ENCODE results near the gene NDUFA11.

DNA sequence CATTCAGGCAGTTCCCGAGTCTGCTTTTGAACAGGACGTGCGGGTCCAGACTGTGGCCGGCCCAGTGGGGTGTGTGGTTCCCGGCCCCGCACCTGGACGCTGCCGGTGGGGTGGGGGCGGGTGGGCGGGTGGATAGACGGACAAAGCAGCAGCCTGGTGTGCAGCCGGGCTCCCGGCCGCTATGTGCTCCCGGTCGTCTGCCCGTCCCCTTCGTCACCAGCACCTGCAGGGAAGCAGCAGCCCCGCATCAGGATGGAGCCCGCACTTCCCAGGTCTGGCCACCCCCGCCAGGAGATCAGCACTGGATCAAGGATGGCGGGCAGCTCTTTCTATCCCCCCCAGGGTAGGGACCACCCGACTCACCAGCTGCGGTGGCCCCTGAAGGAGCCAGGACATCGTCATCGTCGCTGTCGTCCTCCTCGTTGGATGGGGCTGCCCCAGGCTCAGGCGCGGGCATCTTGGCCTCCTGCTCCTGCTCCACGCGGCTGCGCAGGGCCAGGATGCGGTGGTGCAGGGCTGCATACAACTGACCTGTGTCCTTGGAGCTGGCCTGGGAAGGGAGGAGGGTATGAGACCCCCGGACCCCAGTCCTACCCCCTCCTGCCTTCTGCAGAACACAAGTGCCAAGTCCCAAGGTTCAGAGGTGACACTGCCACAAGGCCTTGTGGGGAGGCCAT, 14.0 kb upstream of the NDUFA11 start:
- TF ChIP-seq, protein P1, sequence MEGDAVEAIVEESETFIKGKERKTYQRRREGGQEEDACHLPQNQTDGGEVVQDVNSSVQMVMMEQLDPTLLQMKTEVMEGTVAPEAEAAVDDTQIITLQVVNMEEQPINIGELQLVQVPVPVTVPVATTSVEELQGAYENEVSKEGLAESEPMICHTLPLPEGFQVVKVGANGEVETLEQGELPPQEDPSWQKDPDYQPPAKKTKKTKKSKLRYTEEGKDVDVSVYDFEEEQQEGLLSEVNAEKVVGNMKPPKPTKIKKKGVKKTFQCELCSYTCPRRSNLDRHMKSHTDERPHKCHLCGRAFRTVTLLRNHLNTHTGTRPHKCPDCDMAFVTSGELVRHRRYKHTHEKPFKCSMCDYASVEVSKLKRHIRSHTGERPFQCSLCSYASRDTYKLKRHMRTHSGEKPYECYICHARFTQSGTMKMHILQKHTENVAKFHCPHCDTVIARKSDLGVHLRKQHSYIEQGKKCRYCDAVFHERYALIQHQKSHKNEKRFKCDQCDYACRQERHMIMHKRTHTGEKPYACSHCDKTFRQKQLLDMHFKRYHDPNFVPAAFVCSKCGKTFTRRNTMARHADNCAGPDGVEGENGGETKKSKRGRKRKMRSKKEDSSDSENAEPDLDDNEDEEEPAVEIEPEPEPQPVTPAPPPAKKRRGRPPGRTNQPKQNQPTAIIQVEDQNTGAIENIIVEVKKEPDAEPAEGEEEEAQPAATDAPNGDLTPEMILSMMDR (IDR thresholded peaks at IDR 0.05): no peak
- TF ChIP-seq POLR2A (IDR thresholded peaks at IDR 0.05): no peak

Data from lower leg skin (tissue), 3 donors.